ENCODE measurements around the gene C16orf95. TPM values are rescaled to one million over a fixed set of nuclear protein-coding genes. Genes with fewer than 3 reads are reported as not detected.
A peak's percentile ranks its signal among the peaks of the same experiment; 100 is the strongest.

The C16orf95 gene
- total RNA-seq, 4 donors from 2014 or later: 0.67 to 4.2 (median 2.2) TPM

- Histone ChIP-seq H3K27me3 (peaks cover 9% of the 10 kb centered on the region), H3K9me3 (peaks cover 0 to 12% (median 0%) of the 10 kb centered on the region in 3 donors), H3K27ac (no peak overlapping the region), H3K4me3 (no peak overlapping the region), H3K4me1 (no peaks in the 10 kb centered on the region), H3K36me3 (no peaks in the 10 kb centered on the region)
- TF ChIP-seq EP300 (IDR thresholded peaks at IDR 0.05): no peak
- no peak for TF ChIP-seq POLR2AphosphoS5 (IDR thresholded peaks at IDR 0.05)
- no peak for TF ChIP-seq CTCF (IDR thresholded peaks at IDR 0.05)
- TF ChIP-seq POLR2A (IDR thresholded peaks at IDR 0.05): no peak
- ATAC-seq: no peak
- 57% methylated on average over 1 of the region's 2 CpGs; no CpG with 5 or more reads in 1 of the 2 donors for WGBS, 2 donors (ENCODE audit: low coverage in 1 of 2)
Measured at GRCh38 chr16:87284183-87284582, 33.0 kb downstream of the C16orf95 start.

- 56 to 71% methylated on average over 16 of the region's 18 CpGs for WGBS, 2 donors (ENCODE audit: low coverage in 1 of 2)
- Histone ChIP-seq H3K27me3 (peaks cover 46% of the 10 kb centered on the region), H3K4me3 (no peak overlapping the region), H3K27ac (no peak overlapping the region), H3K4me1 (peaks cover 0 to 6% (median 2%) of the 10 kb centered on the region in 3 donors), H3K36me3 (no peaks in the 10 kb centered on the region), H3K9me3 (no peaks in the 10 kb centered on the region)
- ATAC-seq: no peak
- no peak for TF ChIP-seq POLR2A (IDR thresholded peaks at IDR 0.05)
- TF ChIP-seq POLR2AphosphoS5 (IDR thresholded peaks at IDR 0.05): no peak
- TF ChIP-seq CTCF (IDR thresholded peaks at IDR 0.05): no peak
- TF ChIP-seq EP300 (IDR thresholded peaks at IDR 0.05): no peak
Measured at GRCh38 chr16:87279094-87279658, 38.0 kb downstream of the C16orf95 start.

GRCh38 chr16:87278191-87279093 lies 38.8 kb downstream of the C16orf95 start:
- ATAC-seq: peak; percentile 88

GRCh38 chr16:87276924-87277323 lies 40.3 kb downstream of the C16orf95 start:
- no peak for TF ChIP-seq POLR2A (IDR thresholded peaks at IDR 0.05)
- H3K27ac ChIP-seq: no peak overlapping the region
- no peaks in the 10 kb centered on the region for H3K9me3 ChIP-seq
- ATAC-seq: no peak
- 95% methylated on average over 9 of the region's 11 CpGs; no CpG with 5 or more reads in 1 of the 2 donors for WGBS, 2 donors (ENCODE audit: low coverage in 1 of 2)
- H3K4me1 ChIP-seq: peaks cover 0 to 6% (median 2%) of the 10 kb centered on the region in 3 donors
- H3K27me3 ChIP-seq: peaks cover 47% of the 10 kb centered on the region
- H3K4me3 ChIP-seq: no peak overlapping the region
- H3K36me3 ChIP-seq: no peaks in the 10 kb centered on the region

More at GRCh38 chr16:87278191-87279093, 38.8 kb downstream of the C16orf95 start:
- 41 to 81% methylated on average over 3 to 16 of the region's 38 CpGs for WGBS, 2 donors (ENCODE audit: low coverage in 1 of 2)
- Histone ChIP-seq H3K36me3 (no peaks in the 10 kb centered on the region), H3K27me3 (peaks cover 47% of the 10 kb centered on the region), H3K4me1 (peaks cover 0 to 6% (median 2%) of the 10 kb centered on the region in 3 donors), H3K9me3 (no peaks in the 10 kb centered on the region), H3K4me3 (no peak overlapping the region), H3K27ac (no peak overlapping the region)
- TF ChIP-seq POLR2A (IDR thresholded peaks at IDR 0.05): no peak
- peak in 3 of 4 experiments; percentile 77 to 86 (median 85) for TF ChIP-seq CTCF (IDR thresholded peaks at IDR 0.05)

GRCh38 chr16:87276091-87276701 lies 41.0 kb downstream of the C16orf95 start:
- Histone ChIP-seq H3K4me3 (no peak overlapping the region), H3K27ac (no peak overlapping the region), H3K36me3 (no peaks in the 10 kb centered on the region), H3K27me3 (peaks cover 47% of the 10 kb centered on the region), H3K4me1 (peaks cover 0 to 6% (median 2%) of the 10 kb centered on the region in 3 donors), H3K9me3 (no peaks in the 10 kb centered on the region)
- TF ChIP-seq CTCF (IDR thresholded peaks at IDR 0.05): no peak
- TF ChIP-seq POLR2AphosphoS5 (IDR thresholded peaks at IDR 0.05): no peak
- WGBS, 2 donors (ENCODE audit: low coverage in 1 of 2): 72% methylated on average over 12 of the region's 16 CpGs; no CpG with 5 or more reads in 1 of the 2 donors
- ATAC-seq: no peak
